AG09309 (cell line): ENCODE measurements around the gene TANC1.

Experiments used
- DNase-seq: peaks from one replicate; pipeline ENCODE4 v3.0.0-alpha.2; 2010; ENCODE audit warnings: low read depth
- H3K4me3 ChIP-seq: 2 replicates; pipeline ENCODE4 v1.5.1; 2011; ENCODE audit warnings: mild to moderate bottlenecking, low read depth, low read length, moderate library complexity; ENCODE audit not compliant: control insufficient read depth
- TF ChIP-seq, protein P1 (sequence below): IDR thresholded peaks from 2 replicates; pipeline ENCODE4 v1.5.1; 2011; ENCODE audit warnings: mild to moderate bottlenecking, low read depth, low read length, inconsistent platforms; ENCODE audit not compliant: insufficient read depth, control insufficient read depth; ENCODE audit errors: missing control alignments

The TANC1 gene

DNA sequence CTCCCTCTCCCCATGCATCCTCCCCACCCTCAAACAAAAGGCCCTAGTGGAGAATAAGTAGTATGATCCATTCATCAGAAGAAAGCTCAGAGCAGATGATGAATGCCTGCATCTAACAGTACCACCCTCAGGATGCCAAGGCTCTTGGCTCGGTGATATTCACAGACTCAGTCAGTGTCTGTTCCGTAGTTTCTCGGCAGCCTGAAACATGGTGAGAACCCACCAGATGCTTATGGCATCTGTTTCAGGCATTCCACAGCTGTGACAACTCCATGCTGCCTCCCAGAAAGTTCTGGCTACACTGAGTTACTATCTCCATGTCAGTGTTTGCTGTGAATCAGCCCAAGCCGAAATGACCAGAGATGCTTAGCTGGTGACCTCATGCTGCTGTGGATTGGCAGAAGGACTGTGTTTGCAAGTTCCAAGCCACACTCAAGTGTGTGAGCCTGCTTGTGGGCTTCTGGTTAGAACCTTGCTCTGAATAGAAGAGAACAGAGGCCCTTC is 234.2 kb downstream of the TANC1 start:
- TF ChIP-seq, protein P1, sequence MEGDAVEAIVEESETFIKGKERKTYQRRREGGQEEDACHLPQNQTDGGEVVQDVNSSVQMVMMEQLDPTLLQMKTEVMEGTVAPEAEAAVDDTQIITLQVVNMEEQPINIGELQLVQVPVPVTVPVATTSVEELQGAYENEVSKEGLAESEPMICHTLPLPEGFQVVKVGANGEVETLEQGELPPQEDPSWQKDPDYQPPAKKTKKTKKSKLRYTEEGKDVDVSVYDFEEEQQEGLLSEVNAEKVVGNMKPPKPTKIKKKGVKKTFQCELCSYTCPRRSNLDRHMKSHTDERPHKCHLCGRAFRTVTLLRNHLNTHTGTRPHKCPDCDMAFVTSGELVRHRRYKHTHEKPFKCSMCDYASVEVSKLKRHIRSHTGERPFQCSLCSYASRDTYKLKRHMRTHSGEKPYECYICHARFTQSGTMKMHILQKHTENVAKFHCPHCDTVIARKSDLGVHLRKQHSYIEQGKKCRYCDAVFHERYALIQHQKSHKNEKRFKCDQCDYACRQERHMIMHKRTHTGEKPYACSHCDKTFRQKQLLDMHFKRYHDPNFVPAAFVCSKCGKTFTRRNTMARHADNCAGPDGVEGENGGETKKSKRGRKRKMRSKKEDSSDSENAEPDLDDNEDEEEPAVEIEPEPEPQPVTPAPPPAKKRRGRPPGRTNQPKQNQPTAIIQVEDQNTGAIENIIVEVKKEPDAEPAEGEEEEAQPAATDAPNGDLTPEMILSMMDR, result peak; percentile 34
- no peak overlapping the region for H3K4me3 ChIP-seq
- DNase-seq, result peak; percentile 96

DNA sequence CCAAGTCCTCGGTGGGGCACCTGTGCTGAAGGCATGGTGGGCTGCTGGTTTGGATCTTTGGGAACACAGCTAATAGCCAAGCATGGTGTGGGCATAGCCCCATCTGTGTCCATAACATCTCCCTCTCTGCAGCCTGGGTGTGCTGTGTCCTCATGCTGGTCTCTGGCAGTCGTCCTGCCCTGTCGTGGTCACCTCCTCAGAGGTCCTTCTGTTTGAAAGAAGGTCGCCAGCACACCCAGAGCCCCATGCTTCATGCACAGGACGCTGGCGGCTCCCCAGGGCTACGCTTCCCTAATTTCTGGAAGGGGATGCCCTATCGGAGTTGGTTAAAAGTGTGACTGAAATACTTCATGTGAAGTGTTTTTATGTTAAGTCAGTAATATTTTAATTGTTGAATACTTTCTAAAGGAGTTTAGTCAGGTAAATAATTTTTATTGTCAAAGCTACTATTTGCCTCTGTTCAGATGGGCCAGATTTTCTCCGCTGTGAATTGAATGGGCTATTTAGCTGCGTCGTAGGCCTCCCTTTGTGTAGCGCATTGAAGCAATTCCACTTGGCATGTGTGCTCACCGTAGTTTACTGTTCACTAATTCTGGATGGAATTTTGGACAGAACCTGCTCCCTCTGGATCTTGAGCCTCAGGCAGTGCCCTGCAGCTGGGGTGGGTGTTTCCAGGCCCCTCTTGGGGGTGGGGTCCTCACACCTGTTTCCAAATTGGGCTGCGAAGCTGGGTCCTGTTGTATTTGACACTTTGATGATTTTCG is 236.1 kb downstream of the TANC1 start:
- TF ChIP-seq, protein P1, result no peak
- H3K4me3 ChIP-seq, result no peak overlapping the region
- DNase-seq, result no peak

DNA sequence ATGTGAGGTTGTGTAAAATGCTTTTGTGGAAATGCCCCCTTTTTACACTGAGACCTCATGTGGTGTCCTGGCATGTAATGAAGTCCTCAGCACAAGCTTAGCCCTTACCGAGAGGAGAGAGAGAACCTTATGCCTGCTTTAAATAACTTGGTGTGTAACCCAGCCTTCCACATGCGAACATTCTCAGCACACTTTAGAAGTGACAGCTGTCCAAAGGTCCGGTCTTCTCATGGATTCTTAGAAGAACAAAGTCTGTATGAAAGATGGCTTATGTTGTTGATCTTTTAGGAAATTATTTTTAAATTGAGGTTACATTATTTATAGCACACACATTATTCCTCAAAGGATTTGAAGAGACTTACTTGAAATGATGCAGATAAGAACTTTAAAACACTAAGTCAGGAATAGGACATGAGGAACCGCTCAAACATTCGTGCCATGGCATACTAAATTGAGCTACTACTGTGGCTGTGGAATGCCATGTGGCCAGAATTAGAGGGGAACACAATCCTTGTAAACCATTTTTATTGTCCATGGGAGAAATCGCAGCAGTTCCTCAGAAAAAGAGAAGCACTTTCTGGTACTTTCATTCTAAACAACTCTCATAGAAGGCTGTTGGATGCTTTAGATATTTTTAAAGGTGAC is 238.4 kb downstream of the TANC1 start:
- H3K4me3 ChIP-seq, result no peak overlapping the region
- DNase-seq, result peak; percentile 33
- TF ChIP-seq, protein P1, result no peak

DNA sequence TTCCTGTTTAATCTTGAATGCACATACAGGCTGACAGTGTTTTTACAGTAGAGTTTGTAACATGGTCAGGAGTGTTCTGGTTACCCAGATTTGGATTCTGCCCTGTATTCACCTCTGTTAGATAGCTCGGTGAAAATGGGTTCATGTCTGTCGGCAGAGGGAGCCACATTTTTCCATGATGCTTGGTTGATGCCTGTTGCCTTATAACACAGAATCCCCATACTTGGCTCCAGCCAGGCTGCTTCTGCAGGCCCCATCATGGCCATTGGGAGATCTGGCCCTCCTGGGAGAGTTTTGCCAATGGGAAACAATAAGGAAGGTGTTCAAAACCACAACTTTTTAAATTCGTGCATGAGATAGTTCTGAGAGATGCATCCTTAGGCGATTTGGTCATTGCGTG is 240.0 kb downstream of the TANC1 start:
- TF ChIP-seq, protein P1, result no peak
- DNase-seq, result no peak
- H3K4me3 ChIP-seq, result no peak overlapping the region

DNA sequence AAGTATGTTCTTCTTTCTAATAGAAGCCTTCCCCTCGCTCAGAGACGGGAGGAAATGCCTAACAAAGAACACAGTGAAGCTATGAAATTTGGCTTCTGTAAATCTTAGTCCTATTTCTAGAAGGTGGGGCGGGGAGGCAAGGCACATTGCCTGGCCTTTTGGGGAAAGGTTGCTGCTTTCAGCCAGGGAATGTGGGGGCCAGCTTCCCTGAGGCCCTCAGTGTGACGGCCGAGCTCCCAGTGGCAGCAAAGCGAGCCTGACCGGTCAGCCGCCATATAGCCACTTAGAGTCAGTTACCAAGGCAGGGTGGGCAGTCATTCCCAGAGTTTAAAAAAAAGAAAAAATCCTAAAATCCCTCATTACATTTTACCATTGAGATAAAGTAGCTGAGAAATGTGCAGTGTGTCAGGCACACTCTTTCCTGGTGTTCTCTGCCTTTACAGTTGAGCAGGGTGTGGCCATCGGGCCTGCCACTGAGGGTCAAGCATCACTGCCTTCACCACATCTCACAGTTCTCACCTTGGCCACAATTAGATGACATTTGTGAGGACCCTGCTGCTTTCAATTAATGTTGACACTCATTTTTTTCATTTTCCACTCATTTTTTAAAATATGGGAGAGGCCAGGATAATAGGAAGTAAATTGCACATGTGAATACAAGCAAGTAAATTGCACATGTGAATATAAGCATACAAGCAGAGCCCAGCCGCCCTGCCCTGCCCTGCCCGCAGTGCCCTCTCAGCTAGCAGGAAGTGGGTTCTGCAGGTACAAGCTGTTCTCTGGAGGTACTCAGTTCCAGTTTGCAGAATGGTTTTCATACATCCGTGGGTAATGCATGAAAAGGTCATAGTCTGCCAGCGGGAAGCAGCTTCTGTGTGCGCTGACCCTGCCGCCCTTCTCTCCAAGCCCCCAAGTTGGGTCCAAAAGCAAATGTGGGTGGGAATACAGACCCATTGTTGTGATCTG is 241.2 kb downstream of the TANC1 start:
- no peak for DNase-seq
- TF ChIP-seq, protein P1, result no peak
- no peak overlapping the region for H3K4me3 ChIP-seq
